Brain pericyte (primary cell): ENCODE results near the gene SEPTIN2.
"Not testable (repeated sequence)": the region's sequence is repeated elsewhere in the genome, so short reads cannot be mapped to it uniquely, and the experiment has no call there.

Source experiments
- DNase-seq: peaks from one replicate; pipeline ENCODE4 v3.0.0-alpha.2; 2012; ENCODE audit warnings: low read depth, low spot score

The SEPTIN2 gene

DNA sequence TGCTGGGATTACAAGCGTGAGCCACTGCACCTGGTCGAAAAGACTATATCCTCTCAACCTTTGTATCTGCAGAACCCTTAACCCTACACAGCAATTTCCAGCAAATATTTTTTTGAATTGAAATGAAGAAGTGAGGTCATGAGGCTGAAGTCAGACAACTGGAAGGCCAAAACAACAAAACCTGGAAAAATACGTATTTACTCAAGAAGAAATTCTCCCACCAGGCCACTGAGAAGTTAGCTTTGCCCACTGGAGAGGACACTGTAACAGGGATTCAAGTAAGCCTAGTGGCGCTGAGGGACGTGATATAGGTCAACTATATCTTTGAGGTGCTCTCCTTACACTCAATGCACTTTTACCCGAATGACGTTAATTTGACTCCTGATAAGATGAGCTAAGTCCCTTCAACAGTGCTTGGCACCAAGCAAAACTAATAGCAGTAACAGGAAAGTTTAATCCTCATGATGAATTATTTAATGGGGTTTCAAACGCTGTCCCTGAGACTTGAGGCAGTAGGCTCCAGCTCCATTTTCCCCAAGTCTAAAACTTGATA lies 2.1 kb upstream of the SEPTIN2 start:
- no peak for DNase-seq

DNA sequence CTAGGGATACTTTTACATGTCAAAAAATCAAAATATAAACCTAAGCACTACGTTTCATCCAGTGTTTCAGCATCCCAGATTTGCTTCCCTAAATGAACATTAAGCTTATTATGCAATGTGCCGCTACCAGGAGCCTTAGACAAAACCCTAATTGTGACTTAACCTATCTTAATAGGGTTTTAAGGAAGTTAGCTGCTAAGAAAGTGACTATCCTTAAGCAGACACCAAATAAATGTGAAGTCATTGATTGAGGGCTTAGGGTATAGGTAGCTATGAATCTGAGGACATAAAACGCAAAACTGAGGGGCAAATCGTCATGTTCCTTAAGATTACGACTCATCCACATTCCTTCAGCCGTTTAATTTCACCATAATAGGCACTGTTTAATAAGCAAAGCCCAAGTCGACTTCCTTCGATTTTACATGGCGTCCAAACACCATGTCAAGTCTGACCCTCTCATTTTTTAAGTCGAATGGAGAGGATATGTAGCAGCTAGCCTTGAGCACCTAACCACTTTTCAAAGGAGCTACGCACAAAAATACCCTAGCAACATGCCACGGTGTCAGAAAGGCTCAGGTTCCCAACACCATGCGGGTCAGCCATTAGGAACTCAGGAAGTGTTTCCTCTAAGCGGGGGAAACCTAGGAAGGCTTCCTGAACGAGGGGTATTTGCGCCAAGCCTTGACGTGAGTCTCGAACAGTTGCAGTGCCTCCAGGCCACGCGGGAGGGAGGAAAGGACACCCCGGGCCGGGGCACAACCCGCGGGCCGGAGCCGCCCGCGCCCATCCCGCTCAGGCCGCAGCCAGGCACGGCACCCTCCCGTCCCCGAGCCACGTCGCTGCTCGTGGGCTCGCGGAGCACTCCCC lies 1.3 kb upstream of the SEPTIN2 start:
- no peak for DNase-seq

DNA sequence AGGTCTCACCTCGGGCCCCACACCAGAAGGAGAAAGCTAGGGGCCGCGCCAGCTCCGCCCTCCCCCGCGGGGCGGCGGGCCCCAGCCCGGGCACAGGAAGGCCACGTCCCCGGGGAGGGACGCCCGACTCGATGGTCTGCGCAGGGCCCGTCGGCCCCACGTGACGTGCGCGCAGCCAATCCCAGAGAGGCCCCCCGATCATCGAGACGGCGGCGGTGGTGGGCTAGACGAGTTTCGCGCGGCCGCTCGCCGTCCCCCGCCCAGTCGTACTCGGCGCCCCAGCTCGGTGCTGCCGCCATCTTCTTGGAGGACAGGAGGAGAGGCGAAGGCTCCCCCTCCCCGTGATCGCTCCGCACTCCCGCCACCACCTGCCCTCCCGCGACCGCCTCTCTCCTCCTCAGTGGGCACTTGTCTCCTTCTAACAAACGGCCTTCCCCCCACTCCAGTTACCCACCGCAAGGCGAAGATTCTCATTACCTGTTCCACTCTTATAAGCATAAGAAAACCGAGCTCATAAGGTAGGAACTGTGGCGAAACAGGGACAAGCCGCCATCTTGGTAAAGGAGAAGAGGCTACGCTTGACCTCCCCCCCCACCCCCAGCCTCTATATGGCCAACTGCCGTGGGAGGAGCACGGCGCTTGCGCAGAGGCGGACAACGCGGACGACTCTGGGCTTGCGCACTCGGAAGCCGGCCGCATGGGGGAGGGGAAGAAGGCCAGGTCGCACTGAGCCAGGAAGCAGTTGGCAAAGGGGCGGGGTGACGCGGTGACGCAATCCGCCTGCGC lies 439 bp upstream of the SEPTIN2 start, which contains the start of gene HDLBP:
Gene HDLBP, minus strand, starts transcription at position 580 of the 786 bp plus-strand sequence. CDS start 48,803 bp downstream, outside the sequence.
- DNase-seq = peak; percentile 98

DNA sequence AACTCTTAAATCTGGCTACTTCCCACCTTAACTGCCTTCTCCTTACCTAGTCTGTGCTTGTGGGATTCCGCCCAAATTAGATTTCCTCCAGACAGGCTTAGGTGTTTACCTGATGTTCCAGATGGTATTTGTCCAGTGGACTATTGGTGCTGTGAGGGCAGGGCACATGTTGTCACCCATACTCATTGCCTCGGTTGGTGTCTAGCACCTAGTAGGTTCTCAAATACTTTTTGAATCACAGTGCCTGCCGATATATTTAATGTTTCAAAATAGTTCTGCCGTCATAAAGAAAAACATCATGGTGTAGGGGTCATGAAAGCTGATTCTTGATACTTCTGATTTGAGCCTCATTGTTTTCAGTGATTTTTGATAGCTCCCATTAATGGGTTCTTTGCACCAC lies 1.1 kb downstream of the SEPTIN2 start:
- no peak for DNase-seq

DNA sequence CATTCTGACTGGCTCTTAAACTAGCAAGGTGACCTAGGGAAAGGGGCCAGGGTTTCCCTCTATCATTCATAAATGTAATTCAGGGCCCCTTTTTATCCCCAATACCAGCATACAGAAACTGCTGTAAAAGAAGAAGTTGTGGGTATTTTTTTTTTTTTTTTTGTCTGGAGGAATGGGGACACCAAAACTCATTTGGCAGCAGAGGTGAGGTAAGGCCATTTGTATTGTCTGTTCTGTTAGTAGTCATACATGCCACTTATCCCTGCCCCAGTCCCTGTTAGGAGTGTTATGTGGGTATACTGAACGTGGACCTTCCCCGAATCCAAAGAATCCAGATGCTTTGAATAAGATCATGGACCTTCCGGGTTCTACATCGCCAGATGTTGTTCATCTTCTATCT lies 1.7 kb downstream of the SEPTIN2 start:
- DNase-seq = no peak

DNA sequence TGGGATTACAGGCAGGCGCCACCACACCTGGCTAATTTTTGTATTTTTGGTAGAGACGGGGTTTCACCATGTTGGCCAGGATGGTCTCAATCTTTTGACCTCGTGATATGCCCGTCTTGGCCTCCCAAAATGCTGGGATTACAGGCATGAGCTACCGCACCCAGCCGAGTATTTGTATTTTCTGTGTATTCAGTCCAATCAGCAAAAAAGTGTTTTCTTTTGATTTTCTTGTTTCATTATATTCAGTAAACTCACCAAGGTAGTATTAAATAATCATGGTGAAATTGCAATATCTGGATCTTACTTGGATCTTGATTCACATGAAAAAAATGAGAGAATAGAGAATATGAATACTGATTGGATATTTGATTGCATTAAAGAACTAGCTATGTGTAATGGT lies 3.1 kb downstream of the SEPTIN2 start:
- DNase-seq = not testable (repeated sequence)

DNA sequence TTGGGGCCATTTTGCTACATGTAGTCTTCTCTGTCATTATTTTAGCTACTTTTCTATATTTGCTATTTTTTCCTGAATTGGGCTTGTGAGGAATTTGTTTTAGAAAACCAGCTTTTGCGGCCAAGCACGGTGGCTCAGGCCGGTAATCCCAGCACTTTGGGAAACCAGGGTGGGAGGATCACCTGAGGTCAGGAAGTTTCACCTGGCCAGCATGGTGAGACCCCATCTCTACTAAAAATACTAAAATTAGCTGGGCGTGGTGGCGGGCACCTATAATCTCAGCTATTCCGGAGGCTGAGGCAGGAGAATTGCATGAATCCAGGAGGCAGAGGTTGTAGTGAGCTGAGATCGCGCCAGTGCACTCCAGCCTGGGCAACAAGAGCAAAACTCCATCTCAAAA lies 4.7 kb downstream of the SEPTIN2 start:
- no peak for DNase-seq

DNA sequence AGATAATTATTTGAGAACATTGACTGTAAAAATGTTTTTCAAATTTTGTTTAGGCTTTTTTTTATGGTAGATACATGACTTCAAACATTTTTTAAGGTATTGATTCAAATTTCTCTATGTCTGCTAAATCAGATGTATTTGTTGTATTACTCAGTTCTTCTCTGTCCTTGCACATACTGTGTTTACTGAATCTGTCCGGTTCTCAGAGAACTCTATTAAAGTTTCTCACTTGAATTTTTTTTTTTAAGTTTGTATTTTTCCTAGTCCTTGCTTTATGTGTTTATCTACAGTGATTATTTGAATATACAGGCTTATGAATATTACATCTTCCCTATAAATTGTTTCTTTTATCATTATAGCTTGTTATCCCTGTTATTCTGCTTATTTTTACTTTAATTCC lies 5.3 kb downstream of the SEPTIN2 start:
- no peak for DNase-seq

DNA sequence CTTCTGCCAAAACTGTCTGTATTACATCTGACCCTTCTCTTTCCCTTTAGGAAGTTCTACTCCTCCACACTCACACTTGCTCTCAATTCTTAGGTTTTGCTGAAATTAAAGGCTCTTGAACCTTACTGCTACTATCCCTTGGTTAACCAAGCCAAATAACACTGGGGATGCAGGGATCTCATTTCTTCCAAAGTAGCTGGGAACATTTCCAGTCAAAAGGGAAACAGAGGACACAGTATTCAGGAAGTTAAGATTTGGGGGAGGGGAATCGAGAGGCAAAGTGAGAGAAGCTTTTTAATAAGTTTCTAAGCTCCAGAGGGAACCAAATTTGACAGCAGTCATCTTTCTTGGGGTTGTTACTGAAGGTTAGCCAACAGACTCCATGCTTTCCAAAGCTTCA lies 6.2 kb downstream of the SEPTIN2 start:
- no peak for DNase-seq

DNA sequence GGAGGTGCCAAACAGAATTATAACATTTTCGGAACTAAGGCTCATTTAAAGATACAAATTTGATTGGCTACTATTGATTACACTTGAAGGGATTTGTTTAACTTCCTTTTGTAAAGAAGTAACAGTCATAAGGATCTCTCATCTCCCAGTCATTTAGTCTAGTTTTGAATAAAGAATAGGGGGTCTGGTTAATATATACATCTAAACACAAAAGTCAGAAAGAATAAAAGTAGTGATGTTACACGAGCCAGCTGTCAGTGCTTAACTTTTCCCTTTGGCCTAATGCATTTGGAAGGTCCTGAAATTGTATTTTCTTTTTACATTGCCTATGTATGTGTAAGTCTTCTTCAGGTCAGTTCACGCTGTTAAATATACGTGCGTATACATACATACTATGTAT lies 8.1 kb downstream of the SEPTIN2 start:
- no peak for DNase-seq

DNA sequence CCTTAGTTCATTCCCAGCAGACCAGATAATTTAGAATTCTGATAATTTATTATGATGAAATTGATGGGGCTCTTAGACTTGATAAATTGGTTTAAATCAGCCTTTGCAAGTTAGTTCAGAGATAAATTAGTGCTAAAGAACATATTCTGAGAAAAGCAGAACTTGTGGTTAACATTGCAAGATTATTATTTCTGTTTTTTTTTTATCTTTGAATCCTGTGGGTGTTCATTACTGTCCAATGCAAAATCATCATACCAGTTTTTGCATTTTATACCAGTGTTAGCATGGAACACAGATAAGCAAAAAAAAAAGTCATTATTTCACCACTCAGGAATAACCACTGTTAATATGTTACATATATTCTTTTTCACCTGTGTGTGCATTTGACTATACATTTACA lies 9.1 kb downstream of the SEPTIN2 start:
- DNase-seq = no peak

DNA sequence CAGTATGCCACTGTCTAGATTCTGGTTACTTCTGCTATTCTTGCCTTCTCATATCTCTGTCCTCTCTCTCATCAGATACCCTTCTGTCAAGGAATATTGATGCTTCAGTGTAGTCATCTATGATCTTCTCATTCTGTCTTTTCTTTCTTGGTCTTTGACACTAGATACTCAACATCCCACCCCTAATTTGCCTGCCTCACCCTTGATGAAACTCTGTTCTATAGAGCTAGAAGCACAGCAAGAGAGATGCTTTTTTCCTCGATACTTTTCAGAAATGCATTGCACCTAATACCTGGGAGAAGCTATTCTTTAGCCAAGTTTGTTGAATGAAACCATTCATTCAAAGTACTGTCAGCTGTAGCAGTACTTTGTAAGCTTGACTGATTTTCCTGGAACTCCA lies 9.5 kb downstream of the SEPTIN2 start:
- no peak for DNase-seq

DNA sequence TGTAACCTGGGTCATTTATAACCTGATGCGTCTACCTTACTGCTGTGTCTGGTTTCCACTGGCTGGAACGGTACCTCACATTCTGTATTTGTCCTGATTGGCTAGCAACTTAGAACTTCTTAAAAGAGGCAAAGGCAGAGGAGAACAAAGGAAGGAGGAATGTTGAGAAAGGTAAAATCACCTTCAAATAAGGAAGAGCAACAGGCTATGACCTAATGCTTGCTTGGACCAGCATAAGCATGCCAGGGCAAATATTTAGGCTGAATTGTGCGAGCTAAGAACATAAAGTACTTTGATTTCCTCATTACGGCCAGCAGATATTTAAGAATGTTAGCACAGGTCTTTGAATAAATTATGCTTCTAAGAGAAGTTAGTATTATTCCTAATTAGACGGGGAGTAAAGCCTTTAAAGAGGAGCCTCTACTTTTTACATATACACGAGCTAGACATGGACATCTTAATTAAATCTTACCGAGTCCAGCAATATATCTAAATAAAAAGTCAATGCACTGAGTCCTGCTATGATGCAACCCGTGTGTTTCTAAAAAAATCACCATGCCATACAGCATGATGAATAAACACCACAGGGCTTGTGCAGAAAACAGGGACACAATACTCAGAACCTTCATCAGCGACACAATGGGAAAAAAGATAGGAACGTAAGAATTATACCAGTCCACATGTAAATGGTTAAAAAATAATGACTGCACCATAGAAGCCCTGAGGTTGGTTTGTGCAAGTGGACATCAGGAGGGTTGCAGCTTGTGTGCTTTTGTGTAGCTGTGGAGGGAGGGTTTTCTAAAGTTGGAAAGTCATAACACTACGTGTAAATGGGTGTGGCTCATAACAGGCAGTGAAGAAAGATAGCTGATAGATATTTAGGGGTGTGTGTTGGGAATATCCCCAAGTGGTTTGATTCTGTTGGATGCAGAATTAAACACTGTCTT lies 14.2 kb downstream of the SEPTIN2 start:
- DNase-seq = no peak

DNA sequence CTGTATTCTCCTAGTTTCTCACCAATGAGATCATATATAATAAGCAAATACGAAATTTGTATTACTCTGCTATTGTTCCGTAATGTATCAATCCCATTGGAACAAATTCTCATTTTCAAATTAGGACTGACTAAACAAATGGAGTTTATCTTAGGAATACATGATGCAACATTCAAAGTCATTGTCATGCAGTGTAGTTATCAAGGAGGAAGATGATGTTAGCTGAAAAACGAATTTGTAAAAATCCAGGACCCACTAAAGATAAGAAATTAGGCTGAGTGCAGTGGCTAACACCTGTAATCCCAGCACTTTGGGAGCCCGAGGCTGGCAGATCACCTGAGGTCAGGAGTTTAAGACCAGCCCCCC lies 14.9 kb downstream of the SEPTIN2 start:
- DNase-seq = no peak

DNA sequence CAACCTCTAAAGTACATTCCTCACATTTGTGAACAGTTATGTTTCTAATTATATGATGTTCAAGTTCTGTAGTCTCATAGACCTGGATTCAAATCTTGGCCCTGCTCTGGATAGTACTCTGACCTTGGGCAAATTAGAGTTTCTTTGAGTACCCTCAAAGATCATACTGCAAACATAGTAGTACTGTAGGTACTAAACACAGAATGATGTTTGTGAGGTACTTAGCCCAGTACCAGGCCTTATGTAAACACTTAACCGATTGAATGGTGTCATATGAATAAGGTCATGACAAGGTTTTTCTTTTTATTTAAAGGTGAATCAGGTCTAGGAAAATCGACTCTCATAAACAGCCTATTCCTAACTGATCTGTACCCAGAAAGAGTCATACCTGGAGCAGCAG lies 19.1 kb downstream of the SEPTIN2 start:
- DNase-seq = no peak

DNA sequence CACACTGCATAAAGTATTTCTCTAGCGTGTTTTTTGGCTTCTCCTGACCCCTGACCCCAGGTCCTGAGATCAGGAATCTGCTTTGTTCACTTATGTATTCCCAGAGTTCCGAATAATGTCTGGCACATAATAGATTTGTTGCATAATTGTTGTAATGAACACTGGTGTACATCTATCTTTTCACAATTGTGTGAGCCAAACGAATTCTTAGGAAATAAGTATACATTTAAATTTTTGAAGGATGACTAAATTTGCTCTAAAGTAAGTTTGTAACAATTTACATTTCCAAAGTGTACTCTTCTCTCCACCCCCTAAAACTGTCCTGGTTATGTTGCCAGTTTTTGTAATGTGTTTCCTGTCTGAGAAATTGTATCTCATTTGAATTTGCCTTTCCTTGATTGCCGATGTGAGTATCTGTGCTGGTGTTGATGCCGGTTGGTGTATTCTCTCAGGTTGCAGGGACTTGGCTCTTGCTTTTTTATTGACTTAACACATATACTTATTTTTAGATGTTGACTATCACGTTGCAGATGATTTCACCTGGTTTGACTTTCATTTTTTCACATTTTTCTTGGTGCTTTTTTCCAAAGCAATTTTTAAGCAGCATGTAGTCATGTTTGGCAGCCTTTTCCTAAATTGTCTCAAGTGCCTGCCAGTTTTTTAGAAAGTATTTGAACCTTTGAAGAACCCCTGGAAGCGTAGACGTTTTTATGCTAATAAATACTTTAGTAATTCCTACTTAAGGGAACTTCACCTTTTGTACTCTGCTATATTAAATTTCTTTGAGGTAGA lies 24.3 kb downstream of the SEPTIN2 start:
- no peak for DNase-seq

DNA sequence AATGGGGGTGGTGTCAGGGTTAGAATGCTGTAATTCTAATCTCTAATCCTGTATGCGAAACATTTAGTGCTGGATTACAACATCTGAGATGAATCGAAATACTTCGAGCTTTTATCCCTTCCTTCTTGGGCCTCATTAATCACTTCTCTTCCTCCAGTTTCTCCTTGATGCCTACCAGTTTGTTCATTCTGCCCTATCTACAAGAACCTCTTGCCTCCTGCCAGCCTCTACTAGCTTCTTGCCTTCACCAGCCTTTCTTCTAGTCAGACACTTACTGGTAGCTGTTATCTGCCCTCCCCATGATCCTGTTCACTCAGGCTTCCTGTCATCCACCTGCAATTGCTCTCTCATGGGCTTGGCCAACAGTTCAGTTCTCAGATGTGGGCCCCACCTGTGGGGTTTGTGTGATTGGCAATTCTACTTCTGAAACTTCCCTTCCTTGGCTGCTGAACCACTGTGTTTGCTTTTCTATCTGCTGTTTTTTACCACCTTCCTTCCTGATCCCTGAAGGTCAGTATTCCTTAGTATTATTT lies 25.0 kb downstream of the SEPTIN2 start:
- DNase-seq = no peak

DNA sequence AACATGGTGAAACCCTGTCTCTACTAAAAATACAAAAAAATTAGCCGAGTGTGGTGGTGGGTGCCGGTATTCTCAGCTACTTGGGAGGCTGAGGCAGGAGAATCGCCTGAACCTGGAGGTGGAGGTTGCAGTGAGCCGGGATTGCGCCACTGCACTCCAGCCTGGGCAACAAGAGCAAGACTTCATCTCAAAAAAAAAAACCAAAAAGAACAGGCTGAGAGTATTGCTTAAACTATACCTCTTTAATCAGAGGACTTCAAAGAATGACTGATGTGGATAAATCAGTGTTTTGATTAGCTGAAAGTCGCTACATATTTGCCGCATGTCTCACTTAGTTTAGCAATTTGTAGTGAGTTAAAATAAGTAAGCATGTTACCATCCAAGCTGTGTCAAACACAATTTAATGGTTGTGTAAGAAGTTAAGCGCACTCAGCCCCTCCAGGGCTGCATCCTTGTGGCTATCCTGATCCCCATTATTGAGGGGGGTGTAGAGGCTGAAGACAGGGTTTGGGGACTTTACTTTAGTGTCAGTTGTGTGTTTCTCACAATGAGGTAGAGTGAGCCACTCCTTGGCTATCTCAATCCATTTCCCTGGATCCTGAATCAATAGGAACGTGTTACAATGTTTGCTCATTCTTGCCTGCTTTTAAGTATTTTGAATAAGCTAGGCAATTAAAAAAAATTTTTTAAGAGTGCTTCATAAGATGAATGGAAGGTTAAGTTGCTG lies 29.4 kb downstream of the SEPTIN2 start:
- no peak for DNase-seq

DNA sequence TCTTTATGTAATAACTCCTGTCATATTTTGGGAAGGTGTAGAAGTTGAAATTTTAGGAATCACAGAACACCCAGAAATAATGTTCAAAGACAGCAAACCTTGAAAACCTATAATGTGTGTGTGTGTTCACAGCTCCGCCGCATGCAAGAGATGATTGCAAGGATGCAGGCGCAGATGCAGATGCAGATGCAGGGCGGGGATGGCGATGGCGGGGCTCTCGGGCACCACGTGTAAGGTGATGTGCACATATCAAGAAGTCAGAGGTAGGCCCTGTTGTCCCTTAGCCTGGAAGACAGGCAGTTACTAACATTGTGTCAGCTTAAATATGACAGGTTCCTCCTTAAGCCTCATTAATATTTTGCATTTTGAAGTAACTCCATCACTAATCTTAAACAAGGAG lies 34.2 kb downstream of the SEPTIN2 start:
- no peak for DNase-seq

DNA sequence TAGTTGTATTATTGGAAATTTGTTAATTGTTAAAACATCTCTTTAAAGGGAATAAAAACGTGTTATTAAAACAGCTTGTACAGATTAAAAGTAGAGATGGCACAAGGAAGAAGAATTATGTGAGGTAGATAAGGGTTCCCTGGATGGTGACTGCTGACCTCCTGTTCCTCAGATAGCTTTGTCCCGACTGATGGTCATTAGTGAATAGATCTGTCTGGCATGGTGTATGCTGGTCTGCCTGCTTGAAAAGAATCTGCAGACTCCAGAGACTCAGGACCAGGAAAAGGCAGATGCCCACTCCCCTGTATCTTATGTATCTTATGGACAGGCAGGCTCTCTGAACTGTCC lies 34.8 kb downstream of the SEPTIN2 start:
- no peak for DNase-seq
